Brain microvascular endothelial cell (primary cell): ENCODE results near the gene HADH.

Source experiments
- DNase-seq: peaks from one replicate; pipeline ENCODE4 v3.0.0-alpha.2; 2020
- H3K27ac ChIP-seq: fragments of 250-450 bp; sonication (Bioruptor Pico); 2 replicates; pipeline ENCODE4 v1.5.1; 2020; ENCODE audit warnings: mild to moderate bottlenecking, moderate library complexity
- H3K27me3 ChIP-seq: fragments of 250-450 bp; sonication (Bioruptor Pico); replicated peaks from 2 replicates; pipeline ENCODE4 v1.5.1; 2020; ENCODE audit warnings: mild to moderate bottlenecking
- H3K36me3 ChIP-seq: fragments of 250-450 bp; sonication (Bioruptor Pico); replicated peaks from 2 replicates; pipeline ENCODE4 v1.5.1; 2020; ENCODE audit warnings: mild to moderate bottlenecking
- H3K4me3 ChIP-seq: 2 replicates; pipeline ENCODE4 v1.5.1; 2011; ENCODE audit warnings: low read depth, mild to moderate bottlenecking, control low read depth, low read length, moderate library complexity
- CTCF ChIP-seq: IDR thresholded peaks from 2 replicates; pipeline ENCODE4 v1.5.1; 2011; ENCODE audit warnings: low read depth, mild to moderate bottlenecking, moderate library complexity, low read length, control low read depth, inconsistent platforms; ENCODE audit errors: missing control alignments
- in situ Hi-C: cut with HindIII; loops from 2 replicates; pipeline ENCODE4 v1.10.0; 2017; ENCODE audit warnings: low sequenced_read_pairs, low pct_ligation_motif_present

HADH gene

DNA sequence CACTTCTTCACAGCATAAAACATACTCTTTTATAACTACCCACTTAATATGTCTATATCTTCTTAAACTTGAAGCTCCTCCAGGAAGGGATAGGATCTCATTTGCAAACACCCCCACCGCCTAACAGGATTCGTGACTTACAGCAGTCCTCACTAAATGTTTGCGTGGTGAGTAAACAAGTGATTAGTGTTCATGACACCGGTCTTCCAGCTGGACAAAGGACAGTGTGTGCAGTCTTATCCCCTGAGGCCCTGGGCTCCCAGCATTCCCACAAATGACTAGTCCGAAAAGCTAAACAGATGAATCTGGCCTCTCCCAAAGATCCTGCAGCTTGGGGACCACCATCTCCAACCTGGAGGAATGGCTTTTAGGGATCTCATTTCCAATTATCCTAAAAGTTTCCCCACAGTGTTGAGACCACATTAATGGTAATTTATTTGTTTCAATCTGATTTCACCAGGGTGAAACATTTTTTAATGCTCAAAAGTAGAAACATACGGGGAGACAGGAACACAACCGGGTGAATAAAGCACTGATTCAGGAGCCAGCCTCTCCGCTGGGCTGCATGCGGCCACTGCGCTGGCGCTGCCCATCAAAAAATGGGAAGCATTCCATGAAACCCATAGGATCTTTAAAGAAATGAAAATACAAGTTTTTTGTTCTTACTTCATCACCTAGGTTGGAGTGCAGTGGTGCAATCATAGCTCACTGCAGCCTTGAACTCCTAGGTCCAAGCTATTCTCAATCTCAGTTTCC lies 69.2 kb downstream of the HADH start:
- H3K27ac ChIP-seq: no peak overlapping the region
- peak; percentile 14 for DNase-seq

GRCh38 chr4:108060164-108060563 lies 70.5 kb downstream of the HADH start:
- Histone ChIP-seq H3K4me3 (no peak overlapping the region), H3K27ac (no peak overlapping the region), H3K27me3 (no peaks in the 10 kb centered on the region), H3K36me3 (no peaks in the 10 kb centered on the region)
- peak; percentile 61 for TF ChIP-seq CTCF
- DNase-seq: peak; percentile 35
- in situ Hi-C loops: no loop called here

More for the DNA sequence above, 69.2 kb downstream of the HADH start:
- no peak overlapping the region for H3K4me3 ChIP-seq
- in situ Hi-C loops: no loop called here
- no peak for TF ChIP-seq CTCF
- no peaks in the 10 kb centered on the region for H3K36me3 ChIP-seq
- H3K27me3 ChIP-seq: no peaks in the 10 kb centered on the region

- in situ Hi-C loops: no loop called here
- Histone ChIP-seq H3K4me3 (no peak overlapping the region), H3K27me3 (no peaks in the 10 kb centered on the region), H3K36me3 (no peaks in the 10 kb centered on the region), H3K27ac (no peak overlapping the region)
- DNase-seq: no peak
- TF ChIP-seq CTCF: no peak
Measured at GRCh38 chr4:108060686-108061321, 71.1 kb downstream of the HADH start.

DNA sequence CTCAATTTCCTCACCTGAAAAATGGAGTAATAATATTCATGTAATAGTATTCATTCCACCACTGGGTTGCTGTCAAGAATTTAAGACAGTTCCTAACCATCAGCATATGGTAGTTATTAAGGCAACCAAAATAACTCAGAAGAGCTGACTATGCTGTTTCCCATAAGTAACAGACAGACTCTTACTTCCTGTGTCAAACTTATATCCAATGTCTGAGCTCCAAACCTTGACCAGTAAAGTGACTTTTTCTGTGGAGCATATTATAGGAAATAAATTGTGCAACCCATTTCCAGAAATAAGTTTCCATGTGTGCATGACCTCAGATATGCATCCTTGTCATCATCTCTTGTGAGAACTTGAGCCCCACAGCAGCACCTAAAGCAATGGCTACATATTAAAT lies 78.8 kb downstream of the HADH start:
- DNase-seq: no peak
- no peaks in the 10 kb centered on the region for H3K36me3 ChIP-seq
- no peak for TF ChIP-seq CTCF
- H3K4me3 ChIP-seq: no peak overlapping the region
- H3K27me3 ChIP-seq: no peaks in the 10 kb centered on the region
- in situ Hi-C loops: no loop called here
- H3K27ac ChIP-seq: no peak overlapping the region

DNA sequence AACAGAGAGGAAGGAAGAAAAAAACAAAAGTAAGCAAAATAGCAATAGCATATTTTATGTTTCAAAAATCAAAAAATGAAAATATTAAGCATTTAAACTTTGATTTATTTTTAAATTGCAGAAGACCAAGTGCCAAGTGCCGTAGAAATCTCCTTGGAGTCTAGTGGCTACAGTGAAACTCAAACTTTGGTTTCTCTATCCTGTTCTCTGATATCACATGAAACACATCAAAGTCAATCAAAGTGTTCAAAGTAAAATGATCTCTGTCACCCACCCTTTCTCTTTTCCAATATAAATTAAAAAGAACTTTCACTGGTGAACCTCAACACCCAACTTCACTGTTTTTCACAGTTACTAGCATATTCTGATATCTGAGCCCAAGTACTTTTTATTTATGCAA lies 81.1 kb downstream of the HADH start:
- no peak overlapping the region for H3K4me3 ChIP-seq
- no peak overlapping the region for H3K27ac ChIP-seq
- TF ChIP-seq CTCF: no peak
- H3K36me3 ChIP-seq: no peaks in the 10 kb centered on the region
- DNase-seq: no peak
- in situ Hi-C loops: no loop called here
- H3K27me3 ChIP-seq: no peaks in the 10 kb centered on the region

DNA sequence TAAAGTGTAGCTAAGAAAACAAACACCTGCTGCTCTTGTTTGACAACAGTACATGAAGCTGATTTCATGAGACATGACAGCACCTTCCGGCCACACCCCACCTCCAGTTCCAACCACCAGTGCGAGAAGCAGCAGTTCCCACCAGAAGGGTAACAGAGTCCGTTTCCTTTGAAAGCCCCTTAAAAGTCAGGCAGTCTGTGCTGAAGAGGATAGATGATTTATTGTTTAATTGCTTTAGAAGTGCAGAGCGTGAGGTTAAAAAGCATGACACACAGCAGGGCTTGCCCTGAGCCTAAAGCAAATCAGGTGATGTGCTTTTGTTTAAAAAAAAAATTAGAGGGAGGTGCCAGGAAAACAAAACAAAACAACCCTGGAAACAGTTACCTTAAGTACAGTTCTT lies 82.6 kb downstream of the HADH start:
- Histone ChIP-seq H3K27me3 (no peaks in the 10 kb centered on the region), H3K4me3 (no peak overlapping the region), H3K36me3 (no peaks in the 10 kb centered on the region), H3K27ac (no peak overlapping the region)
- TF ChIP-seq CTCF: no peak
- DNase-seq: no peak
- in situ Hi-C loops: no loop called here
